ENCODE results near the gene GRIK2. TPM values are rescaled to one million over a fixed set of nuclear protein-coding genes. Genes with fewer than 3 reads are reported as not detected.

GRIK2 gene
- total RNA-seq, 4 donors from 2014 or later: 0.30 to 4.1 (median 1.3) TPM

GRCh38 chr6:101477436-101477835, 83.9 kb downstream of the GRIK2 start:
- Histone ChIP-seq H3K27ac (no peak overlapping the region), H3K9me3 (no peaks in the 10 kb centered on the region), H3K27me3 (no peaks in the 10 kb centered on the region), H3K36me3 (no peaks in the 10 kb centered on the region), H3K4me3 (no peak overlapping the region), H3K4me1 (no peaks in the 10 kb centered on the region)
- no peak for DNase-seq (ENCODE audit: low spot score in 2 of 2)
- TF ChIP-seq POLR2A (IDR thresholded peaks at IDR 0.05) (no peak), POLR2AphosphoS5 (IDR thresholded peaks at IDR 0.05) (no peak)
- 72% methylated on average over 2 of the region's 2 CpGs for WGBS

- no peaks in the 10 kb centered on the region for H3K27me3 ChIP-seq
- H3K4me3 ChIP-seq: no peak overlapping the region
- WGBS: 61% methylated on average over 1 of the region's 1 CpG
- DNase-seq (ENCODE audit: low spot score in 2 of 2): no peak
- no peak overlapping the region for H3K27ac ChIP-seq
- no peaks in the 10 kb centered on the region for H3K4me1 ChIP-seq
- H3K36me3 ChIP-seq: no peaks in the 10 kb centered on the region
- H3K9me3 ChIP-seq: no peaks in the 10 kb centered on the region
- TF ChIP-seq POLR2A (IDR thresholded peaks at IDR 0.05): no peak
- no peak for TF ChIP-seq POLR2AphosphoS5 (IDR thresholded peaks at IDR 0.05)
- TF ChIP-seq EP300 (IDR thresholded peaks at IDR 0.05): no peak
- no peak for TF ChIP-seq CTCF (IDR thresholded peaks at IDR 0.05)
Measured at GRCh38 chr6:101478891-101479290, 85.4 kb downstream of the GRIK2 start.

GRCh38 chr6:101482606-101483005, 89.1 kb downstream of the GRIK2 start:
- H3K36me3 ChIP-seq: no peaks in the 10 kb centered on the region
- no peaks in the 10 kb centered on the region for H3K9me3 ChIP-seq
- no peaks in the 10 kb centered on the region for H3K27me3 ChIP-seq
- DNase-seq (ENCODE audit: low spot score in 2 of 2): no peak
- no peak for TF ChIP-seq POLR2A (IDR thresholded peaks at IDR 0.05)
- no peak for TF ChIP-seq EP300 (IDR thresholded peaks at IDR 0.05)
- no peak for TF ChIP-seq POLR2AphosphoS5 (IDR thresholded peaks at IDR 0.05)
- TF ChIP-seq CTCF (IDR thresholded peaks at IDR 0.05): no peak
- no peak overlapping the region for H3K4me3 ChIP-seq
- H3K27ac ChIP-seq: no peak overlapping the region
- no peaks in the 10 kb centered on the region for H3K4me1 ChIP-seq
- WGBS: 89% methylated on average over 3 of the region's 3 CpGs

- H3K36me3 ChIP-seq: no peaks in the 10 kb centered on the region
- H3K27me3 ChIP-seq: no peaks in the 10 kb centered on the region
- no peak overlapping the region for H3K27ac ChIP-seq
- no peaks in the 10 kb centered on the region for H3K9me3 ChIP-seq
- TF ChIP-seq CTCF (IDR thresholded peaks at IDR 0.05) (no peak), POLR2A (IDR thresholded peaks at IDR 0.05) (no peak), EP300 (IDR thresholded peaks at IDR 0.05) (no peak), POLR2AphosphoS5 (IDR thresholded peaks at IDR 0.05) (no peak)
- DNase-seq (ENCODE audit: low spot score in 2 of 2): no peak
- 88% methylated on average over 3 of the region's 3 CpGs for whole genome bisulfite sequencing
- H3K4me1 ChIP-seq: no peaks in the 10 kb centered on the region
- H3K4me3 ChIP-seq: no peak overlapping the region
Measured at GRCh38 chr6:101484781-101485180, 91.3 kb downstream of the GRIK2 start.

GRCh38 chr6:101486124-101486523, 92.6 kb downstream of the GRIK2 start:
- no peak for DNase-seq (ENCODE audit: low spot score in 2 of 2)
- TF ChIP-seq EP300 (IDR thresholded peaks at IDR 0.05) (no peak), POLR2AphosphoS5 (IDR thresholded peaks at IDR 0.05) (no peak), POLR2A (IDR thresholded peaks at IDR 0.05) (no peak), CTCF (IDR thresholded peaks at IDR 0.05) (no peak)
- H3K27me3 ChIP-seq: no peaks in the 10 kb centered on the region
- no peaks in the 10 kb centered on the region for H3K9me3 ChIP-seq
- no peaks in the 10 kb centered on the region for H3K36me3 ChIP-seq
- no peak overlapping the region for H3K4me3 ChIP-seq
- no peaks in the 10 kb centered on the region for H3K4me1 ChIP-seq
- no peak overlapping the region for H3K27ac ChIP-seq
- WGBS: 52% methylated on average over 3 of the region's 3 CpGs

GRCh38 chr6:101486726-101487125, 93.2 kb downstream of the GRIK2 start:
- no peak overlapping the region for H3K27ac ChIP-seq
- H3K9me3 ChIP-seq: no peaks in the 10 kb centered on the region
- TF ChIP-seq POLR2A (IDR thresholded peaks at IDR 0.05) (no peak), CTCF (IDR thresholded peaks at IDR 0.05) (no peak), EP300 (IDR thresholded peaks at IDR 0.05) (no peak), POLR2AphosphoS5 (IDR thresholded peaks at IDR 0.05) (no peak)
- no peaks in the 10 kb centered on the region for H3K27me3 ChIP-seq
- no peak for DNase-seq (ENCODE audit: low spot score in 2 of 2)
- no peaks in the 10 kb centered on the region for H3K4me1 ChIP-seq
- no peak overlapping the region for H3K4me3 ChIP-seq
- no peaks in the 10 kb centered on the region for H3K36me3 ChIP-seq
- 52% methylated on average over 3 of the region's 3 CpGs for WGBS

All from suprapubic skin (tissue), 4 donors.